NCI-H526 treated with DMSO at 0.1 percent for 48 hours (cell line): ENCODE measurements around the gene CTDSPL2.
"Not testable (repeated sequence)": the region's sequence is repeated elsewhere in the genome, so short reads cannot be mapped to it uniquely, and the experiment has no call there.

Experiments
- DNase-seq: peaks from one replicate; lab custom pipeline; 2025; lab: John Stamatoyannopoulos, UW

Gene CTDSPL2

GRCh38 chr15:44541282-44541958, 114.0 kb downstream of the CTDSPL2 start:
- DNase-seq, result no peak

GRCh38 chr15:44542596-44542995, 115.2 kb downstream of the CTDSPL2 start:
- no peak for DNase-seq

- DNase-seq, result not testable (repeated sequence)
These were observed 117.3 kb downstream of the CTDSPL2 start for GRCh38 chr15:44544745-44545144.

GRCh38 chr15:44545913-44546802, 118.7 kb downstream of the CTDSPL2 start:
- no peak for DNase-seq

GRCh38 chr15:44549152-44549551, 121.7 kb downstream of the CTDSPL2 start:
- not testable (repeated sequence) for DNase-seq

- no peak for DNase-seq
These were observed 122.8 kb downstream of the CTDSPL2 start for GRCh38 chr15:44550256-44550655.

- DNase-seq, result no peak
These were observed 123.3 kb downstream of the CTDSPL2 start for GRCh38 chr15:44550734-44551133.

- DNase-seq, result no peak
These were observed 127.7 kb downstream of the CTDSPL2 start for GRCh38 chr15:44554934-44555723.

GRCh38 chr15:44560926-44561325, 133.5 kb downstream of the CTDSPL2 start:
- DNase-seq, result not testable (repeated sequence)

- no peak for DNase-seq
These were observed 138.1 kb downstream of the CTDSPL2 start for GRCh38 chr15:44565387-44566154.

GRCh38 chr15:44566155-44566540, 138.7 kb downstream of the CTDSPL2 start:
- DNase-seq, result no peak

GRCh38 chr15:44568338-44568737, 140.9 kb downstream of the CTDSPL2 start:
- DNase-seq, result no peak

GRCh38 chr15:44569316-44569715, 141.9 kb downstream of the CTDSPL2 start:
- DNase-seq, result no peak

- DNase-seq, result no peak
These were observed 142.9 kb downstream of the CTDSPL2 start for GRCh38 chr15:44570361-44570760.

GRCh38 chr15:44573386-44573785, 146.0 kb downstream of the CTDSPL2 start:
- no peak for DNase-seq

GRCh38 chr15:44574734-44575133, 147.3 kb downstream of the CTDSPL2 start:
- DNase-seq, result no peak
